ENCODE results near the gene TCEA3.

GRCh38 chr1:23469372-23469982 lies 44.9 kb upstream of the TCEA3 start:
- TF ChIP-seq EZH2 (IDR thresholded peaks at IDR 0.05; ENCODE audit: low read depth, unreplicated experiment) (no peak), CTCF (conservative IDR thresholded peaks at IDR 0.05; ENCODE audit: low read depth in 2 of 2) (no peak), JUNB (IDR thresholded peaks at IDR 0.05; ENCODE audit: unreplicated experiment) (no peak), REST (IDR thresholded peaks at IDR 0.05; ENCODE audit: unreplicated experiment) (no peak), POLR2AphosphoS5 (IDR thresholded peaks at IDR 0.05; ENCODE audit: low read depth) (no peak), EZH2phosphoT487 (IDR thresholded peaks at IDR 0.05; ENCODE audit: unreplicated experiment) (no peak), STAT1 (IDR thresholded peaks at IDR 0.05; ENCODE audit: unreplicated experiment) (no peak), ZNF462 (CRISPR knock-in tag; IDR thresholded peaks at IDR 0.05) (no peak), ETS1 (IDR thresholded peaks at IDR 0.05) (no peak), ZNF114 (CRISPR knock-in tag; IDR thresholded peaks at IDR 0.05) (no peak), CREB1 (CRISPR knock-in tag; IDR thresholded peaks at IDR 0.05; ENCODE audit: low read depth) (no peak), NANOG (IDR thresholded peaks at IDR 0.05; ENCODE audit: borderline replicate concordance) (no peak), ZNF331 (CRISPR knock-in tag; IDR thresholded peaks at IDR 0.05; ENCODE audit: low read depth) (no peak)
